ENCODE measurements around the gene MBOAT2.

Gene MBOAT2

DNA sequence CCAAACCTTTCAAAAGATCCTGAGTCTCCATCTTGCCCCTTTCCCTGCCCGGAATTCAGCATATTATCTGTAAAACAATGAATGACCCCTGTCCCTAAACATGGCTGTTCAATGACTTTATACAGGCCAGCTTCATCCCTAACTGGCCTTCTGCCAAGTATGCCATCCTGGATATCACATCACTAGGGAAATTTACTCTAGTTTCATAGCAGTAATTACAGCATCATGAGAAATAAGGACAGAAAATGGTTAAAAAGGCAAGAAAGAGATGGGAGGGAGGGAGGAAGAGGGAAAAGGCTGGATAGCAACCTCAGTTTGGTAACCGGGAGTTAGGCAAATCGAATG lies 4.4 kb downstream of the MBOAT2 start:
- Histone ChIP-seq H3K4me3 (IDR thresholded peaks at IDR 0.05; ENCODE audit: insufficient read depth, low read depth, low read length) (no peak overlapping the region), H4K20me1 (ENCODE audit: insufficient read depth) (no peaks in the 10 kb centered on the region), H2AFZ (ENCODE audit: low read depth) (no peak overlapping the region), H3K27me3 (ENCODE audit: insufficient read depth, low read depth) (no peaks in the 10 kb centered on the region), H3K36me3 (ENCODE audit: insufficient read depth) (no peaks in the 10 kb centered on the region), H3K4me2 (no peak overlapping the region), H3K9ac (no peak overlapping the region), H3K27ac (no peak overlapping the region), H3K79me2 (ENCODE audit: insufficient read depth, low read depth) (no peaks in the 10 kb centered on the region), H3K4me1 (ENCODE audit: low read depth, poor library complexity, severe bottlenecking) (peaks cover 6% of the 10 kb centered on the region)
- TF ChIP-seq, protein P1, sequence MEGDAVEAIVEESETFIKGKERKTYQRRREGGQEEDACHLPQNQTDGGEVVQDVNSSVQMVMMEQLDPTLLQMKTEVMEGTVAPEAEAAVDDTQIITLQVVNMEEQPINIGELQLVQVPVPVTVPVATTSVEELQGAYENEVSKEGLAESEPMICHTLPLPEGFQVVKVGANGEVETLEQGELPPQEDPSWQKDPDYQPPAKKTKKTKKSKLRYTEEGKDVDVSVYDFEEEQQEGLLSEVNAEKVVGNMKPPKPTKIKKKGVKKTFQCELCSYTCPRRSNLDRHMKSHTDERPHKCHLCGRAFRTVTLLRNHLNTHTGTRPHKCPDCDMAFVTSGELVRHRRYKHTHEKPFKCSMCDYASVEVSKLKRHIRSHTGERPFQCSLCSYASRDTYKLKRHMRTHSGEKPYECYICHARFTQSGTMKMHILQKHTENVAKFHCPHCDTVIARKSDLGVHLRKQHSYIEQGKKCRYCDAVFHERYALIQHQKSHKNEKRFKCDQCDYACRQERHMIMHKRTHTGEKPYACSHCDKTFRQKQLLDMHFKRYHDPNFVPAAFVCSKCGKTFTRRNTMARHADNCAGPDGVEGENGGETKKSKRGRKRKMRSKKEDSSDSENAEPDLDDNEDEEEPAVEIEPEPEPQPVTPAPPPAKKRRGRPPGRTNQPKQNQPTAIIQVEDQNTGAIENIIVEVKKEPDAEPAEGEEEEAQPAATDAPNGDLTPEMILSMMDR (conservative IDR thresholded peaks at IDR 0.05; ENCODE audit: low read depth, low read length) = no peak

DNA sequence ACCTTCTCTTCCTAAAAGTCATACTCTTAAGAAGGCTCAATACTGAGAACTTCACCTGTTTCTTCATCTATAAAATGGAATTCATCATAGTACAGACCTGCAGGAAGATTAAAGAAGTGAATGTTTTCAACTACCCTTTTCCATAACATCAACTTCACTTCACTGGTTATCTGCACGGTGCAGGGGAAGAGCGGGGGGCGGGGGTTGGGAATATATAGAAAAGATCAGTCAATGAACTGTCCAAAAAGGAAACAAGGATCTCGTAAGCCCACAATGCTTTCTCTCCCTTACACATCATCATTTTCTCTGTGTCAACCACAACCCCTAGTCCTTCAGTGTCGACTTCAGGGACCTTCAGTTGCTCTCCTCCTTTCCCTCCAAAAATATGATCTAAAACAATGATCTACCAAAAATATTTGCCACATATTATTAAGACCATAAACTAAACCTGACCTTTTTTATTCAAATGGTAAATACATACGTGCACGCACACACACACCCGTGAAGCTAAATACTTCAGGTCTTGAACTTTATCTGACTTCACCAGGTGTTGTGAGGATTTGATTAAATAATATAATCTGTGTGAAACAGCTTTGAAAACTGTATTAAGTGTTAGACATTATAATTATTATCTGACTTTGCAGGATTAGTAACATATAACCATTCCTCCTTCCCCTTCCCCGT lies 4.9 kb downstream of the MBOAT2 start:
- H3K4me3 ChIP-seq (IDR thresholded peaks at IDR 0.05; ENCODE audit: insufficient read depth, low read depth, low read length) = no peak overlapping the region
- H3K36me3 ChIP-seq (ENCODE audit: insufficient read depth) = no peaks in the 10 kb centered on the region
- TF ChIP-seq, protein P1 (conservative IDR thresholded peaks at IDR 0.05; ENCODE audit: low read depth, low read length) = no peak
- H3K27ac ChIP-seq = no peak overlapping the region
- H3K27me3 ChIP-seq (ENCODE audit: insufficient read depth, low read depth) = no peaks in the 10 kb centered on the region
- H4K20me1 ChIP-seq (ENCODE audit: insufficient read depth) = no peaks in the 10 kb centered on the region
- H3K4me2 ChIP-seq = no peak overlapping the region
- H3K9ac ChIP-seq = no peak overlapping the region
- no peak overlapping the region for H2AFZ ChIP-seq (ENCODE audit: low read depth)
- H3K4me1 ChIP-seq (ENCODE audit: low read depth, poor library complexity, severe bottlenecking) = peaks cover 6% of the 10 kb centered on the region
- H3K79me2 ChIP-seq (ENCODE audit: insufficient read depth, low read depth) = no peaks in the 10 kb centered on the region

DNA sequence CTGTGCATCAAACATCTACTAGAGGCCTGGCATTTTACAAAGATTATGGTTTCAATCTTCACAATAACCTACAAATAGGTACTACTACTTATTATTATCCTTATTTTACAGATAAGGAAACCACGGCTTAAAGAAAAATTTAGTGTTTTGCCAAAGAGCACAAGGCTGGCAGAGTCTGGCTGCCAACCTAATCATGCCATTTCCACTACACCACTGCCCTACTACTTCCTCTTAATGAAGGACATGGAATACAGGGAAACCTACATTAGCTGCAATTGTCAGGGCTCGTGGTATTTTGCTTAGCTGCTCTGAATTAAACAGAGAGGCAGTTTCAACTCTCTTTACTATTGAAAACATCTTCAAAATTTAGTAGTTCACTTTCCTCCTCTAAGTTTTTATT lies 5.9 kb downstream of the MBOAT2 start:
- Histone ChIP-seq H3K9ac (no peak overlapping the region), H3K27me3 (ENCODE audit: insufficient read depth, low read depth) (no peaks in the 10 kb centered on the region), H3K36me3 (ENCODE audit: insufficient read depth) (no peaks in the 10 kb centered on the region), H2AFZ (ENCODE audit: low read depth) (no peak overlapping the region), H4K20me1 (ENCODE audit: insufficient read depth) (no peaks in the 10 kb centered on the region), H3K79me2 (ENCODE audit: insufficient read depth, low read depth) (no peaks in the 10 kb centered on the region), H3K27ac (no peak overlapping the region), H3K4me1 (ENCODE audit: low read depth, poor library complexity, severe bottlenecking) (peaks cover 3% of the 10 kb centered on the region), H3K4me2 (no peak overlapping the region), H3K4me3 (IDR thresholded peaks at IDR 0.05; ENCODE audit: insufficient read depth, low read depth, low read length) (no peak overlapping the region)
- TF ChIP-seq, protein P1 (conservative IDR thresholded peaks at IDR 0.05; ENCODE audit: low read depth, low read length) = no peak

DNA sequence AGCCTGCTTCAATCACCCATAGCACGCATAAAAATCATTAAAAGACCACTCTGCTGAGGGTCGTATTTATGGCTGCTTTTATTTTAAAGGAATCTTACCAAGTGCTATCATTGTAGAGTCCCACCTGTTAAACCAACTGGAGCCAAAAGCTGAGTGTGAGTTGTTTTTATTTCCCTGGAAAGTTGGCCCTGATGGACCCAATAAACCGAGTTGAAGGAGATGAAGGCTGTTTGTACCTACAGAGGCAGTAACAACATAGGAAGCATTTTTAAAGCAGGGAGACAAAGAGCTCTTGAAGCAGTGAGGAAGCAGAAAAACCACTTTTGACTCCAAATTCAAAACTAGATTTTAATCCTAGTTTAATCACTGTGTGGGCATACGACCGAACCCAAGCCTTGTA lies 6.4 kb downstream of the MBOAT2 start:
- TF ChIP-seq, protein P1 (conservative IDR thresholded peaks at IDR 0.05; ENCODE audit: low read depth, low read length) = no peak
- Histone ChIP-seq H3K9ac (no peak overlapping the region), H3K36me3 (ENCODE audit: insufficient read depth) (no peaks in the 10 kb centered on the region), H3K27me3 (ENCODE audit: insufficient read depth, low read depth) (no peaks in the 10 kb centered on the region), H3K27ac (no peak overlapping the region), H3K79me2 (ENCODE audit: insufficient read depth, low read depth) (no peaks in the 10 kb centered on the region), H4K20me1 (ENCODE audit: insufficient read depth) (no peaks in the 10 kb centered on the region), H3K4me3 (IDR thresholded peaks at IDR 0.05; ENCODE audit: insufficient read depth, low read depth, low read length) (no peak overlapping the region), H3K4me1 (ENCODE audit: low read depth, poor library complexity, severe bottlenecking) (no peaks in the 10 kb centered on the region), H2AFZ (ENCODE audit: low read depth) (no peak overlapping the region), H3K4me2 (no peak overlapping the region)

Data from KMS-11 (cell line).